Gastroesophageal sphincter (tissue), 3 donors: ENCODE measurements around the gene MTCH2.

Source experiments
- CTCF ChIP-seq, 4 experiments: fragments of 200-600 bp in 2 of 4; fragments of 450-650 bp in 2 of 4; sonication (generic) in 1 of 4; IDR thresholded peaks; one replicate each; pipeline ENCODE4 v1.5.1; 2017 to 2019; ENCODE audit warnings: antibody characterized with exemption in 4 of 4, mild to moderate bottlenecking in 2 of 4, moderate library complexity in 2 of 4
- EP300 ChIP-seq: sonication (generic); formaldehyde crosslinking; IDR thresholded peaks from one replicate; pipeline ENCODE4 v1.6.1; 2017; ENCODE audit warnings: antibody characterized with exemption, mild to moderate bottlenecking
- POLR2AphosphoS5 ChIP-seq: sonication (generic); formaldehyde crosslinking; IDR thresholded peaks from one replicate; pipeline ENCODE4 v1.6.1; 2017; ENCODE audit warnings: antibody characterized with exemption

- peak in 1 of 4 experiments; percentile 17 for TF ChIP-seq CTCF (IDR thresholded peaks at IDR 0.05)
- no peak for TF ChIP-seq EP300
- TF ChIP-seq POLR2AphosphoS5 = peak; percentile 88
These were observed 63.5 kb downstream of the MTCH2 start, which contains the start of the genes KBTBD4 and NDUFS3 for GRCh38 chr11:47578524-47579494.
